Measurements from ENCODE around the gene RSPH9.
A peak's percentile ranks its signal among the peaks of the same experiment; 100 is the strongest.

DNA sequence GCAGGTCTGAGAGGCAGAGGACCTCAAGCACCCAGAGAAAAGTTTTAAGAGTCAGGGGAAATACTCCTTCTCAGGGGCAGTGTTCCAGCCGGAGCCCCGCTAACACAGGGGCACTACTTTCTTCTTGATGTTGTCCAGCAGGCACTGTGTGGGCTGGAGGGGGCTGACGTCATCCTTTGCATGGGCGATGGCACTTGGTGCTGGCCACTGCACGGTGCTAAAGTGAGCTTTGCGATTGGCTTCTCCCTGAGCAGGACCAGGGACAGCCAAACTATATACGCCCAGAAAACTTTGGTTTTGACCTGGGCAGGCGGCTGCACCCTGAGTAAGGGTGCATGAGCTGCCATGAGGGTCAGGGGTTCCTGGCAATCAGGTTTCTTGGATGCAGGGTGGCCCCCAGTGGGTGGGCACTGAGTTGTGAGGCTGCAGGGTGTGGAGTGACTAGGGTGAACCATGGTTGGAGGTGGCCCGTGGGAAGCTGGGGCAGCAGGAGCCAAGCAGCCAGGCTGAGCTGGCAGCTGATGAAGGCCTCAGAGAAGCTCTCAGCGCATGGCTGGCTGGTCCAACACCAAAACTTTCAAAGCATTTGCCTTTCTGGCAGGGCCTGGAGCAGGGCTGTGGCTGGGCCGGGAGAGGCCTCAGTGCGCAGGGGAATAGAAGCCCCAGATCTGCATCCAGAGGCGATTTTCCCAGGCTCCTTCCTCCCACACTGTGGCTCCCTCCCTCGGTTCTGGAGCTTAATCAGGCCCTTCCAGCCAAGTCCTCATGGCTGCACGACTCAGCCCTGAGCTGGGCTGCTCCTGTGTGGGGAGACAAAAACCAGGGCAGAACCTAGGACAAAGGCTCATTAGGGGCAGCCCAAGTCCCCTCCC is 24.4 kb downstream of the RSPH9 start:
- TF ChIP-seq, protein P1, sequence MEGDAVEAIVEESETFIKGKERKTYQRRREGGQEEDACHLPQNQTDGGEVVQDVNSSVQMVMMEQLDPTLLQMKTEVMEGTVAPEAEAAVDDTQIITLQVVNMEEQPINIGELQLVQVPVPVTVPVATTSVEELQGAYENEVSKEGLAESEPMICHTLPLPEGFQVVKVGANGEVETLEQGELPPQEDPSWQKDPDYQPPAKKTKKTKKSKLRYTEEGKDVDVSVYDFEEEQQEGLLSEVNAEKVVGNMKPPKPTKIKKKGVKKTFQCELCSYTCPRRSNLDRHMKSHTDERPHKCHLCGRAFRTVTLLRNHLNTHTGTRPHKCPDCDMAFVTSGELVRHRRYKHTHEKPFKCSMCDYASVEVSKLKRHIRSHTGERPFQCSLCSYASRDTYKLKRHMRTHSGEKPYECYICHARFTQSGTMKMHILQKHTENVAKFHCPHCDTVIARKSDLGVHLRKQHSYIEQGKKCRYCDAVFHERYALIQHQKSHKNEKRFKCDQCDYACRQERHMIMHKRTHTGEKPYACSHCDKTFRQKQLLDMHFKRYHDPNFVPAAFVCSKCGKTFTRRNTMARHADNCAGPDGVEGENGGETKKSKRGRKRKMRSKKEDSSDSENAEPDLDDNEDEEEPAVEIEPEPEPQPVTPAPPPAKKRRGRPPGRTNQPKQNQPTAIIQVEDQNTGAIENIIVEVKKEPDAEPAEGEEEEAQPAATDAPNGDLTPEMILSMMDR (IDR thresholded peaks at IDR 0.05), result no peak
- peak in 1 of 2 donors; percentile 2 for TF ChIP-seq POLR2A (IDR thresholded peaks at IDR 0.05)
